ENCODE measurements around the gene SEC11A.
"Not testable (repeated sequence)": the region's sequence is repeated elsewhere in the genome, so short reads cannot be mapped to it uniquely, and the experiment has no call there.

The SEC11A gene

DNA sequence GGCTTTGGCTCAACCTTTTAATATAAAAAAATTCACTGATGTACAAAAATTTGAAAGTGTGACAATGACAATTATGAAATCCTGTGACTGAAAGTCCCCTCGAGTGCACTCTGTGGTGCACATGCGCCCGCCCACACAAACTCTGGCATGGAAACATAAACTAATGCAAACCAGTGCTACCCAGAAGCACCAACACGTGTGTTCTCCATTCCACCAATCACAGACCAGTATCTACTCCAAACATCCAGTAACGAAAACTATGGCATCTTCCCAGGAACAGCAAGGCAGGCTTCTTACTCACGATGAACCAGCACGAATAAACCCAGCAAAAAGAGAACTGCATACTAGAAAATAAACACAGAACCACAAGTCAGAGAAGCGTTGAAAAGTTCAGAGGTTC is 46.2 kb downstream of the SEC11A start:
- DNase-seq: no peak

DNA sequence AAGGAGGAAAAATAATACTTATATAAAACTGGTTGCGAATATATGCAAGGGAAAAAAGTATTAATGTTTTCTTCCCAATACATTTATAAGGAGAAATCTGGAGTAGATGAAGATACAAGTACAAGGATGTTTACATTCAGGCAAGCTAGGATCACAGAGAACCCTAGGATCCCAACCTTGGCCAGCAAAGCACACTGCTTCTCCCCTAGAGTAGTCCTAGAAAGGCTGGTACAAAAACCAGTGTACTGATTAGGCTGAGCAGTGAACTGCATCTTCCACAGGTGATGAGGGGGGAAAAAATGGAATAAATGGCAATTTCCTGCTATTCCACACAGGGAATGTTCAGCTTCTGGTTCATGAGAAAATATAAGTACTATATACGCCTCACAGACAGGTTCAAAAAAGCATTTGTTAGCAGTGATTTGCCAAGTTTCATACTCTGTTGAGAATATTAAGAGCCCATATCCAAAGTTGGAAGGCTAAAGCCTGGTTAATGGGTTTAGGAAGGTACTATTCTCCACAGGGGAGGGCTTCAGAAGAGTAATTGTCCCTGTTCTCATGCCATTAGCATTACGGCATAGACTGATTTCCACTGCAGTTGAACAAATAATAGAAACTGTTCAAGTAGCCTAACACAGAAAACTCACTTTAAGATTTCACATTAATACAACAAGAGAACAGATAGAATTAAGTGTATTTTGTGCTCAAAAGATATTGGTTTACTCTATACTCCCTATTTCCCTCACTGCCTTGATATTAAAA is 47.5 kb downstream of the SEC11A start:
- DNase-seq: no peak

DNA sequence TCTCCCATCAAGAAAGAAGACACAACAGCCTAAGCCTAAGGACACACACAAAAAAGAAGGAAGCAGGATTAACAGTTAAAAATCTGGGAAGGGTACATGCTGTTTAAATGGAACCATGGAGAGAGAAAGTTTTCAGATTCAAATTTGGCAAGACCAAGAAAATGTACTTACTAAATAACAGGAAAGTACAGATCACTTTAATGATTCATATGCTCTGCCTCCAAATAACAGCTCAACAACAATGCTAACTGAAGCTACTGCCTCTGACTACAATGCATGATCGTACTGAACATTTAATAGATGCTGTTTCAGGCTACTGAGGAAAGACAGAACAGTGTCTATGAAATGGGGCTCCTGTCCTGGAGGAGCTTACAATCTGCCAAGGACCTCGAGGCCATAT is 49.6 kb downstream of the SEC11A start:
- DNase-seq: no peak

DNA sequence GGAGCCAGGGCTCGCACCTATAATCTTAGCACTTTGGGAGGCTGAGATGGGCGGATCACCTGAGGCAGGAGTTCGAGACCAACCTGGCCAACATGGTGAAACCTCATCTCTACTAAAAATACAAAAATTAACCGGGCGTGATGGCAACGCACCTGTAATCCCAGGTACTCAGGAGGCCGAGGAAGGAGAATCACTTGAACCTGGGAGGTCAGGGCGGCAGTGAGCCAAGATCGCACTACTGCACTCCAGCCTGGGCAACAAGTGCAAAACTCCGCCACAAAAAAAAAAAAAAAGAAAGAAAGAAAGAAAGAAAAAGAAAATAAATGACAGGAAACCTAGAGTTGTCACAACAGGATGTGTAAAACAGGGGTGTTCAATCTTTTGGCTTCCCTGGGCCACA is 54.9 kb downstream of the SEC11A start:
- DNase-seq: no peak

DNA sequence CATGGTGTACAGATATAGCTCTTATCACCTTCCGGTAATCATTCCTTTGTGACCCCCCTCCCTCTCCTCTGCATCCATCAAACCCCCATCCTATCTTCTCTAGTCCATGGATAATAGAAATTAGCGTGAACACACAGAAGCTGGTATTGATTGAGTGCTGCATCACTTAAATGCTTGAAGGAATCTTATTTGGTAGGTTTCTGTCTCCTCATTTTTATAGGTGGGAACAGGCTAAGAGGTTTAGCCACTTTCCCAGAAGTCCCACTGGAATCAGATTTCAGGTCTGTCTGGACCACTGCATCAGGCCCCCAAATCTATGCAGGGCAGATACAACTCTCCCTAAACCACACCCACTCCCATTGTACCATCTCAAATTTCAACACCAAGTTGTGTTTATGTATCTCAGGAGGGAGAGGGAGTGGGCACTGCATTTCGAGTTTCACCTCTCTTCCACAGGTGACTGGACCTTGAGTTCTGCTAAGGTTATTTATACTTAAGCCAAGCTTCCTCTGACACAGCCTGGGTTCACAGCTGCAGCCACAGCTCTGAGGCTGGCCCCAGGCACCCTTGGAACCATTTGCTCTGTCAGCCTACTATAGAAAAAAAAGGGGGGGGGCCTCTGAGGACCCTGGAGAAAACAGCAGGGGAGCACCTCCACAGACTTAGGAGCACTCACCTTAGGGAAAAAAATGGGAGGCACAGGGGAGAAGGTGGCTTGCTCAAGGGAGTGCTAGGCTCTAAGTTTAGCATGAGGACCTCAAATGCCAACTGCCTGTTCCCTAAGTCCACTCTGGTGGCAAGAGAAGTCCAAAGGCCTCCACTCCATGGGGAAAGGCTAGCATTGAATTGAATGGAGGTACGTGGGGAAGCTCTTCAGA is 55.8 kb downstream of the SEC11A start:
- DNase-seq: no peak

DNA sequence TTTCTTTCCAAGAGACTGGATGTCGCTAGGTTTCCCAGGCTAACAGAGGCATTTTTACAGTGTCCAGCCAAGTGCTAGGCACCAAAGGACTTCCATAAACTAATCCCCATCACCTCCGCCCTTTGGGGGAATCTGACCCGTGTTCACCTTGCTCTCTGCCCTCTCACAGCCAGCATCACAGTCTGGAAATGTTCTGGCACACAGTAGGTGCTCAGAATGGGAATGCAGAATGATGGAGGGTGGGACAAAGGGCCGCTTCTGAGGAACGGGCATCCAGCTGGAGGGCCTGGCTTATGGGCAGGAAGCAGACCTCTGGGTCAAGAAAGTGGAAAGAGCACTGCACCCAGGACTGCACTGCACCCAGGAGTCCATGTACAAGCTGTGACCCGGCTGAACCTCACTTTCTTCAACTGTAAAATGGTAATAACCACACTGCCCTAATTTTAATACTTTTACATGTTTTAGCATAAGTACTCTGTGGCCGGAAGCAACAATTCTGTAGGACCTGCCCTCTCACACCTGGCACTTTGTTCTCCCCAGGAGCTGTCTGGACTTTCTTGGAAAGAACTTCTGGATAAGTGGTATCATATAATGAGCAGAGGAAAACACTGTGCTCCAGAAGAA is 57.0 kb downstream of the SEC11A start:
- DNase-seq: no peak

DNA sequence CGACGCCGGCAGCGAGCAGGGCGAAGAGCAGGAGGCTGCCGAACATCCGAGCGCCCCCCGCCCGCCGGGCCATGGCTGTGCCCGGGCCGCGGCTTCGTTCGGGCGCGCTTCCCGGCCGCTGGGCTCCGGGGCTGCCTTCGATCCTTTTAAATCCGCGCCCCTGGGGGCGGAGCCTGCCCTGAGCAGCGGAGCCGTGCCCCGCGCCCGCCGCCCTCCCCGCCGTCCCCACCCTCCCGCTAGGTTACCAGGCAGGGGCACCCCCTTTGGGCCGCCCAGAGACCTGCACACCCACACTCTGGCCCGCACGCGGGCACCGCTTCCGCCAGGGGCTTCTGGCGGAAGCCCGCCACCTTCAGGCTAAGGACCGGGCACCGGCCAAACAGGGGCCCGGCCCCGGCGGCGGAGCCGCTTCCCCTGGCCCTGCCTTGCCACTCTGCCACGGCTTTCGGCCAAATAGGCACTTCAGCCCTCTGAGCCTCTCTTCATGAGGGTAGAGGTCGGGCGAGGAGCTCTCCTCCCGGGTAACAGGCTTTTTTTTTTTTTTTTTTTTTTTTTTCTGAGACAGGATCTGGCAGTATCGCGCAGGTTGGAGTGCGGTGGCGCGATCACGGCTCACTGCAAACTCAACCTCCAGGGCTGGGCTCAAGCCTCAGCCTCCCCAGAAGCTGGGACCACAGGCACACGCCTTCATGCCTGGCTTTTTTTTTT is 57.7 kb downstream of the SEC11A start, which contains the start of gene NMB:
Gene NMB, minus strand, starts transcription at position 120 of the 708 bp plus-strand sequence. Its CDS starts 47 bp downstream, at position 73.
- peak; percentile 88 to 89 for DNase-seq

DNA sequence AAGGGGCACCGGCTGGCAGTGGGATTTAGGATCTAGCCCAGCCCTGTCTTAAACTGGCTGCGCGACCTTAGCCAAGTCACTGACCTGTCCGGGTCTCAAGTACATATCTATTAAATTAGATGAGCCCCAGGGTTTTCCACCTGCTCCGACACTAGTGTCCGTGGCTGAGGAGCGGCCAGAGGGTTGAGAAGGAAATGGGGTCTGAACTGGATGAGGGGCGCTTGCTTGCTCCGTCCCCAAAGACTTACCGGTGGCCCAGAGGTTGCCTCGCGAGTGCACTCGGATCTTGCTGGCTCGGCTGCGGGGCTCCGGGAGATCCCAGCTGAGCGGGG is 58.2 kb downstream of the SEC11A start:
- no peak for DNase-seq

DNA sequence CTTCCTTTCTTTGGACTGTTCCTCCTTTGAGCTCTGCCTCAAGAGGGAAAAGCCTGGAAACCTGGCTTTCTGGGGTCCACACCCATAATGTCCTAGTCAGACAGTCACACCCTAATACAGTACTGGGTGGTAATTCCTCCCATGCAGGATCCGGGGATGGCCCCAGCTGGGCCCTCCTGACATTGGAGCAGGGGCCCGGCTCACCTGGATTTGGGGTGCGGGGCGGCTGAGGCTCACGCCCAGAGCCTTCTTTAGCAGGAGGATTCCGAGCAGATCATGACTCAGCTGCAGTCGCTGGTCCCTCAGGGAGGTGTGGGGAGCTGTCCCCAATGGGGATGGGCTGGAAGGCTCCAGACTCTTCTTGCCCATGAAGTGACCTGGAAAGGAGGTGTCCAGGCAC is 59.0 kb downstream of the SEC11A start:
- no peak for DNase-seq

DNA sequence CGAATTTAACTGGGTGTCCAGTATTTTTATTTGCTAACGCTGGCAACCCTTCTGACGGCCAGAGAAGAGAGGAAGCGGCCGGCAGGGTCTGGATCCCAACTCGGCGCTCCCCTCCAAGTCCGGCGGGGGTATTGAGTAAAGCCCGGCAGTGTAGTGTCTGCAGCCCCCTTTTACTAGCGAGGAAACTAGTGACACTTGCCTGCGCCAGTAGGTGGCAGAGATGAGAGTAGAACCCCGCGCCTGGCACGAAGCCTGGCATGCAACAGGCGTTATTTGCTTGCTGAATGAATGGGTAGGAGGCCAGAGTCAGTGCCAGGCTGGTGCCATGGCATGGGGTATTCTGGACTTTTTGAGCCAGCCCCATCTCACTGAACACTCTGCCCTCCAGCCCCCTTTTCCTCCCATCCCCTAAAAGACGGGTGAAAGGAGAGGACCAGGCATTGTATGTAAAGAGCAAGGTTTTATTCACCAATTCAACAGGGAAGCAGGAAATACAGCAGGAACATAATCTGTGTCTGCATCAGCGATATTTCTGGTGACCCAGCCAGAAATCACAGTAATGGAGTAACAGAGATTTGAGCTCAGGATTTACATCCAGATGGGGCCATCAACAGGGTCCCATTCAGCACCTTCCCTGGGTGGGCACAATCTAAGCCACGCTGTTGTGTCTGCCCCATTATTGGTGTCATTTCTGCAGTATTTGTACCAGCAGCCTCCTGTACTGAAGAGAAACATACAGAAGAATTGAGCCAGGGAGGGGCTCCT is 61.1 kb downstream of the SEC11A start:
- peak; percentile 80 for DNase-seq

DNA sequence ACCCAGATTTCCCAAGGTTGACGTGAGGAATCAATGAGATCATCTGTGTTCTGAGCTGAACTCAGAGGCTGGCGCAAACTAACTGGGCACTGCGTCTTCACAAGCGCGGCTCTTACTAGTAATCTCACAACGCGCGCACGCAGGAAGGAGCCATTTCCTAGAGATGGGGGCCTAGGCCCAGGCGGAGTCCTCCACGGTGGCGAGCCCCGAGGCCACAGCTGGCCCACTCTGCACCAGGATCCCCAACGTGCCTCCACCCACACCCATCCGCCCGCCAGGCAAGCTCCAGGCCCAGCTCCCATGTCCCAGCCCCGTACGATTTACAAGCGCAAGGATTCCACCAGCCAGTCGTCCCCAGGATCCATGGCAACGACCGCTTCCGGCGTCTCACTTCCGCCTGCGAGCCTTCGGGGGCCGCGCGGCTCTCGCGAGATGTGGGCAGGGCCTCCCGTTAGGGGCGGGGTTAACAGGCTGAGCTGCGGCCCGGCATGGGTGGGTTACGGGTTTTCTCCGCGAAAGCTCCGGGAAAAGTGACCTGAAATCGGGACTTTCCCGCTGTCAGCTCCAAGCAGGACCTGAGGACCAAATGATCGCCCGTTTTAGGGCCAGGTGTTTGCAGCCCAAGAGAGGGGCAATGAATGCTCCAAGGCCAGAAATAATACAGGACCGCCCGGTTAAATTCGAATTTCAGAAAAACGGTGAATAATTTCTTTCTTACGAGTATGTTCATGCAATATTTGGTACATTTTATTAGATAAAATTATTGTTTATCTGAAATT is 61.8 kb downstream of the SEC11A start, which contains the start of gene WDR73:
Gene WDR73, minus strand, starts transcription at position 374 of the 779 bp plus-strand sequence. Its CDS starts 9 bp downstream, at position 365.
- DNase-seq: peak; percentile 94 to 96

GRCh38 chr15:84653584-84653909 is 62.4 kb downstream of the SEC11A start:
- no peak for DNase-seq

DNA sequence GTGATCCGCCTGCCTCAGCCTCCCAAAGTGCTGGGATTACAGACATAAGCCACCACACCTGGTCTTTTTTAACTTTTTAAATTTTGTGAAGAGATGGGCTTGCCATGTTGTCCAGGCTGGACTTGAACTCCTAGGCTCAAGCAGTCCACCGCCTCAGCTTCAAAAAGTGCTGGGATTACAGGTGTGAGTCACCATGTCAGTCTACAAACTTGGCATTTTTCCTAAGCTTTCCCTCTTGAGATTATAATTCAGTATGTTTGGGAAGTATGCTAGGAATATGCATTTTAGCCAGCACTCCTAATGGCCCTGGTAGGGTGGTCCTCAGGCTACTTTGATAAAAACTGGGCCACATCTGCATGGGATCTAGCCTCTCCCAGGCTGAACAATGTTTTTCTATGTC is 66.2 kb downstream of the SEC11A start:
- DNase-seq: no peak

DNA sequence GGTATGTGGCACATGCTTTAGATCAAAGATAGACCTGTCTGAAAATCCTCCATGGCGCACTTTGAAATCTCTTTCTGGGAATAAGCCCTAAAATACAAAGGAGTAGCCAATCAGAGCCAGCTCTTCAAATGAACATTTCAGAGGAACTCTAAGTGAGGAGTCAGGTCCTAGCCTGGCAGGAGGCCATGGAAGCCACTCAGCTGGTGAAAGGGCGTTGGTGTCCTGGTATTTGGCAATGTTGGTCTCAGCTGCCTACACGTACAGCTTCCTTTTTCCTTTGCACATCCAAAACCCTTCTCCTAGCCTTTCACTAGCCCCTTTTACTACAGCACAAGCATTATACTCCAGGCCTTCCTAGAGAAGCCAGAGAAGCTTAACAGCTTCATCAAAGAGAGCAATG is 67.4 kb downstream of the SEC11A start:
- no peak for DNase-seq

DNA sequence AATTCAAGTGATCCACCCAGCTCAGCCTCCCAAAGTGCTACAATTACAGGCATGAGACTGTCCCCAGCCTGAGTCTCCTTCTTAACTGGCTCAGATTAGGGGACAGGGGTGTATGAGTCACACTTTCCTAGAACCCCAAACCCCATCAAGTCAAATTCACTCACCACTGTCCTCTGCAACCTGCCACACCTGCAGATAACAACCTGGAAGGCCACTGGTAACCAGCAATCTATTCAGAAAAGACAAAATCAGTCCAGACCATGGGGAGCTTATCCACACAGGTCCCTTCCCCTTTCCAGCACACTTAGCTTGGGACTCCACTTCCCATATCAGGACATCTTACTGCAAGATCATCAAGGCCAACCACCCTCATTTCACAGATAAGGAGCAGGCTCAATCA is 68.2 kb downstream of the SEC11A start:
- no peak for DNase-seq

- DNase-seq: no peak
Observed at GRCh38 chr15:84645997-84646396, 69.9 kb downstream of the SEC11A start.

- no peak for DNase-seq
Observed at GRCh38 chr15:84645496-84645895, 70.4 kb downstream of the SEC11A start.

- DNase-seq: no peak
Observed at GRCh38 chr15:84643838-84644237, 72.1 kb downstream of the SEC11A start.

DNA sequence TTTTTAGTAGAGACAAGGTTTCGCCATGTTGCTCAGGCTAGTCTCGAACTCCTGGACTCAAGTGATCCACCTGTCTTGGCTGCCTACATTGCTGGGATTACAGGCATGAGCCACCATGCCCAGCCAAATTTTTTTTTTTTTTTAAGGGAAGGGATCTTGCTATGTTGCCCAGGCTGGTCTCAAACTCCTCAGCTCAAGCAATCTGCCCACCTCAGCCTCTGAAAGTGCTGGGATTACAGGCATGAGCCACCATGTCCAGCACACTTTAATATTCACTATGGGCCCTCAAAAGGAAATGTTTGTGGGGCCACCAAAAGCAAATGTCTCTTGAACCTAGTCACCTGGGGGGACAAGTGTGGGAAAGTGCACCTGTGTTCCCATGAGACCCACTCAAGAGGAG is 73.3 kb downstream of the SEC11A start:
- DNase-seq: not testable (repeated sequence)

- DNase-seq: not testable (repeated sequence)
Observed at GRCh38 chr15:84641871-84642270, 74.1 kb downstream of the SEC11A start.

DNA sequence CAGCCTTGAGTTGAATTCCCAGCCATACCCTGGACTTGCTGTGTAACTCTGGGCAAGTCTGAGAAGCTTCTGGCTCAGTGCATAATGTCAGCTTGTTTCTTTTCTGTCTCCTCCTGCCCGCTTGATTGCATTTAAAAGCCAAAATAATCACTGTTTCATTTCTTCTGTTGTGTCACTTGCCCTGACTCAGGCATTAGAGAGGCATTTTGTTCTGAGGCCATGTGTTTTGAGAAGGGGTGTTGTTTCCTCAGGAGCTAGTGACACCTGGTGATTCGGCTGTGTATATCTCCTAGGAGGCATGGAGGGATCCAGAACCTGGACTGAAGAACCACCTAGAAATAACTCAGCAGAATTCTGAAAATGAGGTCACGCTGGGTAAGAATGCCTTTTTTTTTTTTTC is 77.8 kb downstream of the SEC11A start:
- no peak for DNase-seq
